B cell (primary cell): ENCODE measurements around the gene CDKAL1.

ENCODE experiments used
- EZH2 ChIP-seq: IDR thresholded peaks from 2 replicates; pipeline ENCODE4 v1.6.1; 2012; ENCODE audit warnings: borderline replicate concordance, low read depth, mild to moderate bottlenecking, moderate library complexity, low read length; ENCODE audit not compliant: insufficient read depth, poor library complexity, severe bottlenecking
- TF ChIP-seq, protein P1 (sequence below): fragments of 200-600 bp; IDR thresholded peaks from one replicate; pipeline ENCODE4 v1.8.0; 2022; ENCODE audit warnings: antibody characterized with exemption, mild to moderate bottlenecking

DNA sequence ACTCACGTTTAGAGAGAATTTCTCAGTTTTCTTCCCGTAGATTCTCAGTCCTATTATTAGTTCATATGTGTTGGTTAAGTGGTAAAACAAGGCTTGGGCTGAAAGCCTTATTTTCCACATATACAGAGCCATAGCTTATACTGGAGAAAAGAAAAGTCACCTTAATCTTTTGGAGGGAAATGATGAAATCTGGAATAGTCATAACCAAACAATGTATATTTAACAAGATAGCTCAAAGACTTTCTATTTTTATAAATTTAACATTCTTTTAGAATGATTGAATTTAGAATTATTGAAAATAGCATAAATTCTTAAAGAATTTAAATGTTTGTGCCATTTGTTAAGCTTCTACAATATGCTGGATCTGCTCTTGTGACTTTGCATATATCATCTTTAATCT, 85.8 kb downstream of the CDKAL1 start:
- TF ChIP-seq, protein P1, sequence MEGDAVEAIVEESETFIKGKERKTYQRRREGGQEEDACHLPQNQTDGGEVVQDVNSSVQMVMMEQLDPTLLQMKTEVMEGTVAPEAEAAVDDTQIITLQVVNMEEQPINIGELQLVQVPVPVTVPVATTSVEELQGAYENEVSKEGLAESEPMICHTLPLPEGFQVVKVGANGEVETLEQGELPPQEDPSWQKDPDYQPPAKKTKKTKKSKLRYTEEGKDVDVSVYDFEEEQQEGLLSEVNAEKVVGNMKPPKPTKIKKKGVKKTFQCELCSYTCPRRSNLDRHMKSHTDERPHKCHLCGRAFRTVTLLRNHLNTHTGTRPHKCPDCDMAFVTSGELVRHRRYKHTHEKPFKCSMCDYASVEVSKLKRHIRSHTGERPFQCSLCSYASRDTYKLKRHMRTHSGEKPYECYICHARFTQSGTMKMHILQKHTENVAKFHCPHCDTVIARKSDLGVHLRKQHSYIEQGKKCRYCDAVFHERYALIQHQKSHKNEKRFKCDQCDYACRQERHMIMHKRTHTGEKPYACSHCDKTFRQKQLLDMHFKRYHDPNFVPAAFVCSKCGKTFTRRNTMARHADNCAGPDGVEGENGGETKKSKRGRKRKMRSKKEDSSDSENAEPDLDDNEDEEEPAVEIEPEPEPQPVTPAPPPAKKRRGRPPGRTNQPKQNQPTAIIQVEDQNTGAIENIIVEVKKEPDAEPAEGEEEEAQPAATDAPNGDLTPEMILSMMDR, result no peak
- no peak for TF ChIP-seq EZH2
